ENCODE measurements around the gene PSAT1.

DNA sequence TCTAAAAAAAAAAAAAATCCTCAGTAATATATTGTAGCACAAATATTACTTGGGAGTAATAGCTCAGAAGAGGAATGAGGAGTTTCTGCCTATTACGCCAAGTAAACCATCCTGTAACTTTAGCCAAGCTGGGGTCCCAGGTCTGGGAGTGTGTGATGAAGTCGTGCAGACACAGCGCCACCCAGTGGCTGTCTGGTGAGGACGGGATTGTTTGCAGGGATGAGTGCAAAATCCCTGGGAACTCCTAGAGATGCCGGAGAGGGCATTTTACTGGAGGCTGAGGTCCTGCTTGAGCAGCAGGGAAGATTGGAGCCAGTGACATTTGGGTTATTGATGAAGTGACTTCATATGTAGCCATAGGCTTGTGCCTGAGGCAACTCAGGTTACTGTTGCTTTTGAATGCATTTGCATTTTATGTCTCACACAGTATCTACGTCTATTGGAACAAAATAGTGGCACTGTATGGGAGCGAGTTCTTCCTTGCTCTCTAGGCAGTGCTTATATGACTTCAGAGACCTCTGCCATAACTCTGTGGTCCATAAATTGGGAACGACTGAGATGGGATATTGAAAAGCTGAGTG is 72.8 kb downstream of the PSAT1 start:
- TF ChIP-seq GATA2 (IDR thresholded peaks at IDR 0.05; ENCODE audit: low read depth, low read length) (no peak), GATA3 (IDR thresholded peaks at IDR 0.05; ENCODE audit: low read depth, low read length) (no peak)
